Measurements from ENCODE around the gene SEC24A.

SEC24A gene

DNA sequence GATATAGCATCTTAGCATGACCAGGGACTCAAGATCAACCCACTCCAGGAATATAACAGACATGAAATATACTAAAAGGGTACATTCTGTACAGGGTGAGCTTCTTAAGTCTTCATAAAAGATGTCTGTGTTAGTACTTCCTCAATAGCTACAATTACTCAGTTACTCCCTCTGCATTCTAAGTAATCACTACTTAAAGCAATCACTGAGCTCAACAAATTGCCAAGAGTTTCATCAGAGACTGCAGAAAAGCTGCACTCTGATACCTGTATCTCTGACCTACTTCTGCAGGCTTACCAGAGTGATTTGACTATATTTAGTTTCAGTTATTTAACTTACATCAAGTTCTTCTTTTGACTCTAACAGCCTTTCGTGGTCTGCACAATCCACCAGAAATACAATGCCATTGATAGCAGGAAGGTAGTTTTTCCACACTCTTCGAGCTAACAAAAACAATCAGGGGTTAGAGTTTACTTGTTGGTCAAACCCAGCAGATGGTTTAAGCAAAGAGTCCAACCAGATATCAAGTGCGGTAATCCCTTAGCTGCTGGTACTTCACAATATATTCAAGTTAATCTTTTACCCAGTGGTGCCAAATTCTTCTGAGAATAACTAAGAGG lies 39.2 kb upstream of the SEC24A start:
- TF ChIP-seq, protein P1, sequence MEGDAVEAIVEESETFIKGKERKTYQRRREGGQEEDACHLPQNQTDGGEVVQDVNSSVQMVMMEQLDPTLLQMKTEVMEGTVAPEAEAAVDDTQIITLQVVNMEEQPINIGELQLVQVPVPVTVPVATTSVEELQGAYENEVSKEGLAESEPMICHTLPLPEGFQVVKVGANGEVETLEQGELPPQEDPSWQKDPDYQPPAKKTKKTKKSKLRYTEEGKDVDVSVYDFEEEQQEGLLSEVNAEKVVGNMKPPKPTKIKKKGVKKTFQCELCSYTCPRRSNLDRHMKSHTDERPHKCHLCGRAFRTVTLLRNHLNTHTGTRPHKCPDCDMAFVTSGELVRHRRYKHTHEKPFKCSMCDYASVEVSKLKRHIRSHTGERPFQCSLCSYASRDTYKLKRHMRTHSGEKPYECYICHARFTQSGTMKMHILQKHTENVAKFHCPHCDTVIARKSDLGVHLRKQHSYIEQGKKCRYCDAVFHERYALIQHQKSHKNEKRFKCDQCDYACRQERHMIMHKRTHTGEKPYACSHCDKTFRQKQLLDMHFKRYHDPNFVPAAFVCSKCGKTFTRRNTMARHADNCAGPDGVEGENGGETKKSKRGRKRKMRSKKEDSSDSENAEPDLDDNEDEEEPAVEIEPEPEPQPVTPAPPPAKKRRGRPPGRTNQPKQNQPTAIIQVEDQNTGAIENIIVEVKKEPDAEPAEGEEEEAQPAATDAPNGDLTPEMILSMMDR (IDR thresholded peaks at IDR 0.05; ENCODE audit: borderline replicate concordance, insufficient read depth, low read depth, low read length) = no peak
- H3K4me3 ChIP-seq (ENCODE audit: low read depth, low read length) = no peak overlapping the region

DNA sequence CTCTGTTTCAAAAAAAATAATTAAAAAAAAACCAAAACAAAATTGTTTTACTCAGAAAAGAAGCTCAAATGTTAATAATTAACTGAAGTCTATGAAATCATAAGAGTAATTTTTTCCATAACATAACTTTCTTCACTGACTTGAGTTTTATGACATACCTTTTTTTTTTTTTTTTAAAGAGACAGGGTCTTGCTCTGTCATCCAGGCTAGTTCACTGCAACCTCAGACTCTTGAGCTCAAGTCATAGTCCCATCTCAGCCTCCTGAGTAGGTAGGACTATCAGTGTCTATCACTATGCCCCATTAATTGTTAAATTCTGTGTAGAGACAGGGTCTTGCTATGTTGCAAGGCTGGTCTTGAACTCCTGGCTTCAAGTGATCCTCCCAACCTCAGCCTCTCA lies 37.9 kb upstream of the SEC24A start:
- TF ChIP-seq, protein P1 (IDR thresholded peaks at IDR 0.05; ENCODE audit: borderline replicate concordance, insufficient read depth, low read depth, low read length) = no peak
- no peak overlapping the region for H3K4me3 ChIP-seq (ENCODE audit: low read depth, low read length)

DNA sequence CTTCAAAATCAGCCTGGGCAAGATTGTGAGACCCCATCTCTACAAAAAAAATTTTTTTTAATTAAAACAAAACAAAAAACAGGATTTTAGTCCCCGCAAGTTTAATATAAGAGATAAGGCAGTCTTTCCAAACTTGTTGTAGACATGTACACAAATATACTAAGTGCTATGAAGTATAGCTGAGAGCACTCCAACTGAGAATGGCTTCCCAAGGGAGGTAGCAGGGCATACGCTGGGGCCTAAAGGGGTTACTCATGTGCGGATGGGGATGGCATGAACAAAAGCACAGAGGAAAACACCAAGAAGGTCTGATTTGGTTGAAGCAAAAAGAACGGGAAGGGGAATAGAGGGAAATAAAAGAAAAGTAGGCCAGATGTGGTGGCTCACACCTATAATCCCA lies 37.1 kb upstream of the SEC24A start:
- H3K4me3 ChIP-seq (ENCODE audit: low read depth, low read length) = no peak overlapping the region
- TF ChIP-seq, protein P1 (IDR thresholded peaks at IDR 0.05; ENCODE audit: borderline replicate concordance, insufficient read depth, low read depth, low read length) = no peak

DNA sequence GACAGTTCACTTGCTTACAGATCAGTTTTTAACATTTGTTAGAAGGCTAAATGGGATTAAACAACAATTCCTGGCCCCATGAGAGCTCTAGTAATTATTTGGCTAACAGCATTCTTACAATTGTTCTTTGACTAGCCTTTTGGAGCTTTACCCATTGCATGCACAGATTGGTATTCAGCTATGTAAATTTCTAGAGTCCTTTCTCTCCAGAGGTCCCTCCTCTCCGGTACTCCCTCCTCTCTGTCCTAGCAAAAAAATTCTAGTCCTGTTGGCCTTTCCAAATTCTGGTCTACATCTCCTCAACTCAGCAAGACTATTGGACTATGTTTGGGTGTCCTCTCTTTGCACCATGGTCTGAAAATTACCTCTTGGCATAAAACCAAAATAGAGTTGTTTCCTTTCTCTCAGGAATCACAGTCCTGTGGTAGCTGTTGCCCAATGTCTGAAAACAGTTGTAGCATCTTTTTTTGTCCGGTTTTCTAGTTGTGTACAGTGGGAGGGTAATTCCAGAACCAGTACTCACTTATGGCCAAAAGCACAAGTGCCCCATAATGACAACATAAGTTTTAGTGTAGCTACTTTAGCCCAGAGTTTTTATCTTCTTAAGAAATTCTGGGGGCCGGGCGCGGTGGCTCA lies 34.0 kb upstream of the SEC24A start:
- TF ChIP-seq, protein P1 (IDR thresholded peaks at IDR 0.05; ENCODE audit: borderline replicate concordance, insufficient read depth, low read depth, low read length) = no peak
- no peak overlapping the region for H3K4me3 ChIP-seq (ENCODE audit: low read depth, low read length)

DNA sequence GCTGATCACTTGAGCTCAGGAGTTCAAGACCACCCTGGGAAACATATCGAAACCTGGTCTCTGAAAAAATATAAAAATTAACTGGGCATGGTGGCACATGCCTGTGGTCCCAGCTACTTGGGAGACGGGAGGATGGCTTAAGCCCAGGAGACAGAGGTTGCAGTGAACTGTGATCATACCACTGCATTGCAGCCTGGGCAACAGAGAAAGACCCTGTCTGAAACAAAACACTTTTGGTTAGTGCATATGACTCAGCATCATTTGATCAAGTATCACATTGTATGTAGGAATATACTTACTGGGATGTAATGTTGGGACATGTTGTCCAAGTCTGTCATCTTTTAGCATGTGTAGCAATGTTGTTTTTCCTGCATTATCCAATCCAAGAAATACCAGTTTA lies 28.0 kb upstream of the SEC24A start:
- TF ChIP-seq, protein P1 (IDR thresholded peaks at IDR 0.05; ENCODE audit: borderline replicate concordance, insufficient read depth, low read depth, low read length) = no peak
- H3K4me3 ChIP-seq (ENCODE audit: low read depth, low read length) = no peak overlapping the region

DNA sequence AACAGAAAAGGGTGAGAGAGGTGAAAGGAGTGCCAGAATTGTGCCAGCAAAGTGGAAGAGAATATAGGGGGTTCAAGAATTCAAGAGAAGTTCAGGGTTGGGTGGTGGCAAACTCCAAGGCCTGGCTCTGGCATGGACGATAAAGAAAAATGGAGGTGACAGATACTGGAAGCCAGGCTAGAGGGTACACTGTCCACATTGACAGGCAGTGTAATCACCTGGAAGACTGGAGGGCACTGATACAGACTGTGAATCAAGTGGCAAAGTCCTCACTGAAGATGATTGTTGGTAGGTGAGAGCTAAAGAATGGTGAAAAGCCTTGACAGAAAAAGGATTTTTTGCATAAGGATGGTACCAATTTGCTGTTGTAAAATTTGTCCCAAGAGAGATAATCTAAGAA lies 23.0 kb upstream of the SEC24A start:
- TF ChIP-seq, protein P1 (IDR thresholded peaks at IDR 0.05; ENCODE audit: borderline replicate concordance, insufficient read depth, low read depth, low read length) = no peak
- H3K4me3 ChIP-seq (ENCODE audit: low read depth, low read length) = no peak overlapping the region

DNA sequence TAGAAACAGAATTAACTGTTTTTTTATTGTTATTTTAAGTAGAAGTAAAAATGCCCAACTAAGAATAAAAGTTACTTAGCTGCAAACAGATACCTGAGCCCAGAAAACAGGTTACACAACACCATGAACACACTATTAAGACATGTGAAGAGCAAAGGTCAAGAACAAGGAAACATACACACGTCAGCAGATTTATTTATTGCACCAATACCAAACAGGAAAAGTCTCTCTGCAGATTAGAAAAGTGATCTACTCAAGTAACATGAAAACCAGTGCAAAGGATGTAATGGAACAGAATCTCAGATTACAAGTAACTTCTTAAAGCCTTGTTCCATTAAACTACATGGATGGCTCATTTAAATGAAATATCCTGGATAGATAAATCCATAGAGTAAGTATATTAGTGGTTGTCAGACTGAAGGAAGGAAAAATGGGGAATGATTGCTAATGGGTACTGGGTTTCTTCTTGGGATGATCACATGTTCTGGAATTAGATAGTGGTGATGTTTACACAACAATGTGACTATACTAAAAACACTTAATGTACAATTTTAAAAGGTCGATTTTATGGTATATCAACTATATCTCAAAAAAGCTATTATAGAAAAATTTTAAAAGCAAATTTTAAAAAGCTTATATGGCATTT lies 22.1 kb upstream of the SEC24A start:
- TF ChIP-seq, protein P1 (IDR thresholded peaks at IDR 0.05; ENCODE audit: borderline replicate concordance, insufficient read depth, low read depth, low read length) = no peak
- no peak overlapping the region for H3K4me3 ChIP-seq (ENCODE audit: low read depth, low read length)
